ENCODE measurements around the gene PGF. TPM values are rescaled to one million over a fixed set of nuclear protein-coding genes. Genes with fewer than 3 reads are reported as not detected.
A peak's percentile ranks its signal among the peaks of the same experiment; 100 is the strongest.

Gene PGF
- total RNA-seq, 6 experiments from 2014 or later = 0.55 to 4.2 (median 2.1) TPM

DNA sequence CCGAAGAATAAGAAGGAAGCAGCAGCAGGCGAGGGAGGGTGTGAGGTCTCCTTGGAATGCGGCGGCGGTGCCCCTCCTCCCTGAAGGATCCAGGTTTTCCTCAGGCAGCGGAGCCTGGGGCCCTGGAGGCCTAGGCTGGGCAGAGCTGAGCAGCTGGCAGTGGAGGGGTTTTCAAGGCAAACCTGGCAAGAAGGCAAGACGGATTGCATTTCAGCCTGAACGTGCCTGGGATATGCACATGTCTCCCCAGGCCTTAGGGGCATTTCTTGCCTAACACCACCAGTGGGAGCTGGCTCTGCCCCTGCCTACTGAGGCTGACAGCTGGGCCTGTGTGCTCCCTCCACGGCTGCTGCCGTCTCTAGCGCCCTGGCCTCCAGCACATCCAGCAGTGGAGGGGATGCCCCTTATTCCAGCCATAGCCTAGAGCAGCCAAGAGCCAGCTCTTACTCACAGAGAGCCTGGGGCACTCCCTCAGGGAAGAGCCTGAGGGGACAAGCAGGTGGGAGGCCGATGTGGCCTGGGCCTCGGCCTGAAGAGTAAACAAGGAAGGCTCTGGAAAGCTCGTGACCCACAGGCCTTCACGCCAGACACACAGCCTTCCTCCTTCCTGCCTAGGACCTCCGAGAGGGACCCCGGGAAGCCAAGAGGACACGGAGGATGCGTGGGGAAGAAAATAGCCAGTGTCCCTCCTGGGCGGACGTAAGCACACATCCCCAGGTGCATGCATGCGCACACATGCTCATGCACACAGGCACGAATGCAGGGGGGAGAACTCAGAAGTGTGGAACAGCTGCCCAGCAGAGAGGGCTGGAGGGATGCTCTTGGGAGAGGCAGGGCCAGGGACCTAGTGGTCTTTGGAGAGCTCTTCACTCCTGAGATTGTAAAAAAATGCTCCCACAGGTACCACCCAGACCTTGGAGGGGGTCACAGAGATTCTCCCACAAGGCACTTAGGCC, 24.3 kb upstream of the PGF start:
- no peak for ATAC-seq
- intact Hi-C loops (cut with DNase I) = no loop called here
- no peak for TF ChIP-seq POLR2A (IDR thresholded peaks at IDR 0.05)
- TF ChIP-seq, protein P1, sequence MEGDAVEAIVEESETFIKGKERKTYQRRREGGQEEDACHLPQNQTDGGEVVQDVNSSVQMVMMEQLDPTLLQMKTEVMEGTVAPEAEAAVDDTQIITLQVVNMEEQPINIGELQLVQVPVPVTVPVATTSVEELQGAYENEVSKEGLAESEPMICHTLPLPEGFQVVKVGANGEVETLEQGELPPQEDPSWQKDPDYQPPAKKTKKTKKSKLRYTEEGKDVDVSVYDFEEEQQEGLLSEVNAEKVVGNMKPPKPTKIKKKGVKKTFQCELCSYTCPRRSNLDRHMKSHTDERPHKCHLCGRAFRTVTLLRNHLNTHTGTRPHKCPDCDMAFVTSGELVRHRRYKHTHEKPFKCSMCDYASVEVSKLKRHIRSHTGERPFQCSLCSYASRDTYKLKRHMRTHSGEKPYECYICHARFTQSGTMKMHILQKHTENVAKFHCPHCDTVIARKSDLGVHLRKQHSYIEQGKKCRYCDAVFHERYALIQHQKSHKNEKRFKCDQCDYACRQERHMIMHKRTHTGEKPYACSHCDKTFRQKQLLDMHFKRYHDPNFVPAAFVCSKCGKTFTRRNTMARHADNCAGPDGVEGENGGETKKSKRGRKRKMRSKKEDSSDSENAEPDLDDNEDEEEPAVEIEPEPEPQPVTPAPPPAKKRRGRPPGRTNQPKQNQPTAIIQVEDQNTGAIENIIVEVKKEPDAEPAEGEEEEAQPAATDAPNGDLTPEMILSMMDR (IDR thresholded peaks at IDR 0.05) = no peak
- H3K27ac ChIP-seq = no peak overlapping the region
- H3K27me3 ChIP-seq = no peaks in the 10 kb centered on the region
- H3K4me3 ChIP-seq = no peak overlapping the region
- H3K9me3 ChIP-seq = no peaks in the 10 kb centered on the region
- H3K4me1 ChIP-seq = no peaks in the 10 kb centered on the region
- WGBS (ENCODE audit: insufficient coverage, low coverage, low lambda C conversion rate, missing lambda C conversion rate) = 67% methylated on average over 8 of the region's 23 CpGs
- no peaks in the 10 kb centered on the region for H3K36me3 ChIP-seq
- peak in 1 of 3 donors; percentile 38 for DNase-seq

DNA sequence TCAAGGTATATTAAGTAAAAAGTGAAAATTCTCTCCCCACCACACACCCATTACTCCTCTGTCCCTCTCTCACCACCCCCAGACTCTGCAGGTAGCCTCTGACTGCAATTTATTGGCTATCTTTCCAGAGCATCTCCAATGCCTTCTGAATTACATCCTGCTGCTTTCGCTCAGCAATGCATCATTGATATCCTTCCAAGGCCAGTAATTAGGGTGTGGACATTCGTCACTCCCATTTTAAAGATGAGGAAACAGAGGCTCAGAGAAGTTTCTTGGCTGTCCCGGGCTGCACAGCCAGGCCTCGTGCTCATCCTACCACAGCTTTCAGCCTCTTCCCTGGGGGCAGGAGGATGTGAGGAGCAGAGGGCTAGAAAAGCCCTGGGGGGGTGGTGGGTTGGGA, 23.6 kb upstream of the PGF start:
- TF ChIP-seq, protein P1 (IDR thresholded peaks at IDR 0.05) = no peak
- TF ChIP-seq POLR2A (IDR thresholded peaks at IDR 0.05) = no peak

DNA sequence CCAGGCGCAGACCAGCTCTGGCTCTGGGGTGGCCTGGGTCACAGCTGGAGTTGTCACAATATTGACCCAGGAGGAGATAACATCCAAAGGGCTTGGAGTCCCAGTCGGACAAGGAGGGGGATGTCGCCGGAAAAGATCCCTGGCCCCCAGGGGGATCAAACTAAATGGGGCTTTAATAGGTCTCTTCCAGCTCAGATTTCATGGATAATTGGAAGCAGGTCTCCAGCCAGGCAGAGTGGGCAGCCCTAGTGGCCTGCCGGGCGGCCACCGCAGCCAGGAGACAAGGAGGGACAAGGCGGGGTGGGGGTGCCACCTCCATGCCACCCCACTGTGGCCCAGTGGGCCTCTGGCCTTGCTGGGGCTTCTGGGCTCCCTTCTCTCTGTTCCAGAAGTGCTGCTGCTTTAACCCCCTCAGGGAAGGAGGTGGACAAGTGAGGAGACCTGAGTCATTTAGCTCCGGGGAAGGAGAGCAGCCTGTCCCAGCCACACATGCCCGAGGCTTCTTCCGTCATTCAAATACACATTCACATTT, 23.1 kb upstream of the PGF start:
- H3K9me3 ChIP-seq = no peaks in the 10 kb centered on the region
- peak in 1 of 3 donors; percentile 15 for DNase-seq
- WGBS (ENCODE audit: insufficient coverage, low coverage, low lambda C conversion rate, missing lambda C conversion rate) = 74% methylated on average over 6 of the region's 11 CpGs
- H3K36me3 ChIP-seq = no peaks in the 10 kb centered on the region
- no peak for ATAC-seq
- no peak for TF ChIP-seq POLR2A (IDR thresholded peaks at IDR 0.05)
- TF ChIP-seq, protein P1 (IDR thresholded peaks at IDR 0.05) = no peak
- H3K27me3 ChIP-seq = no peaks in the 10 kb centered on the region
- H3K27ac ChIP-seq = no peak overlapping the region
- H3K4me1 ChIP-seq = no peaks in the 10 kb centered on the region
- intact Hi-C loops (cut with DNase I) = no loop called here
- H3K4me3 ChIP-seq = no peak overlapping the region

More for the DNA sequence above, 23.6 kb upstream of the PGF start:
- Histone ChIP-seq H3K27ac (no peak overlapping the region), H3K4me3 (no peak overlapping the region), H3K27me3 (no peaks in the 10 kb centered on the region), H3K36me3 (no peaks in the 10 kb centered on the region), H3K4me1 (no peaks in the 10 kb centered on the region), H3K9me3 (no peaks in the 10 kb centered on the region)
- WGBS (ENCODE audit: insufficient coverage, low coverage, low lambda C conversion rate, missing lambda C conversion rate) = 69% methylated on average over 4 of the region's 4 CpGs
- intact Hi-C loops (cut with DNase I) = no loop called here
- DNase-seq = no peak
- no peak for ATAC-seq

DNA sequence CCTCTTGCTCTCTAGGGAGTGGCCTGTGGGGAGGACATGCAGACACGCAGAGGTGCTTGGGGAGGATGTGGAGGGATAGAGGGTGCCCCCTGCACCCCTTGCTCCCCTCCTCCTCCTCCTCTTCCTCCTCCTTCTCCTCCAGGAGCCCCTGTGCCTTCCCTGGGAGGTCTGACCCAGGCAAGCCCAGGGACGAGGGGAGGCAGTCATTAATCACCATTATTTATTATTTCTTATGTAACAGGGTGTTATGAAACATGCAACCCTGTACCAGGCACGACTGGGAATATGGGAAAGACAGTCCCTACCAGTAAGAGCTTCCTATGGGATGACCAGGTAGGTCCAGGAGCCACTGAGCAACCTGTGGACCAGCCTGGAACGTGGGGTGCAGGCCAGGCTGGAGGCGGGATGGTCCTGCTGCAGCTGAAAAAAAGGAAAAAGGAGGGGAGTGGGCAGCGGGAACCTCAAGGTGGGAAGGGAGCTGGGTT, 22.5 kb upstream of the PGF start:
- Histone ChIP-seq H3K36me3 (no peaks in the 10 kb centered on the region), H3K4me3 (no peak overlapping the region), H3K27ac (no peak overlapping the region), H3K9me3 (no peaks in the 10 kb centered on the region), H3K27me3 (no peaks in the 10 kb centered on the region), H3K4me1 (no peaks in the 10 kb centered on the region)
- ATAC-seq = no peak
- whole genome bisulfite sequencing (ENCODE audit: insufficient coverage, low coverage, low lambda C conversion rate, missing lambda C conversion rate) = 50% methylated on average over 5 of the region's 6 CpGs
- peak in 1 of 3 donors; percentile 33 for DNase-seq
- TF ChIP-seq, protein P1 (IDR thresholded peaks at IDR 0.05) = no peak
- no peak for TF ChIP-seq POLR2A (IDR thresholded peaks at IDR 0.05)
- intact Hi-C loops (cut with DNase I) = no loop called here
